HT-29 (cell line): Measurements from ENCODE around the gene RNF213. TPM values are rescaled to one million over a fixed set of nuclear protein-coding genes. Genes with fewer than 3 reads are reported as not detected.

Experiments
- DNase-seq: peaks from one replicate; pipeline ENCODE4 v3.0.0-alpha.2; 2015; ENCODE audit warnings: low spot score
- small RNA-seq: library from RNA; depleted of rRNA; stranded (forward); fragments of <200 nt; gene quantifications from one replicate; pipeline ENCODE3, GENCODE V24; 2014
- total RNA-seq: library from RNA; depleted of rRNA; stranded (reverse); fragments of >200 nt; shearing (Covaris generic); gene quantifications from 2 replicates; pipeline ENCODE4 v1.2.3, GENCODE V29; 2014; rRNA removed

Gene RNF213
- total RNA-seq, 1 experiment from 2014 or later, result 70.5 TPM

DNA sequence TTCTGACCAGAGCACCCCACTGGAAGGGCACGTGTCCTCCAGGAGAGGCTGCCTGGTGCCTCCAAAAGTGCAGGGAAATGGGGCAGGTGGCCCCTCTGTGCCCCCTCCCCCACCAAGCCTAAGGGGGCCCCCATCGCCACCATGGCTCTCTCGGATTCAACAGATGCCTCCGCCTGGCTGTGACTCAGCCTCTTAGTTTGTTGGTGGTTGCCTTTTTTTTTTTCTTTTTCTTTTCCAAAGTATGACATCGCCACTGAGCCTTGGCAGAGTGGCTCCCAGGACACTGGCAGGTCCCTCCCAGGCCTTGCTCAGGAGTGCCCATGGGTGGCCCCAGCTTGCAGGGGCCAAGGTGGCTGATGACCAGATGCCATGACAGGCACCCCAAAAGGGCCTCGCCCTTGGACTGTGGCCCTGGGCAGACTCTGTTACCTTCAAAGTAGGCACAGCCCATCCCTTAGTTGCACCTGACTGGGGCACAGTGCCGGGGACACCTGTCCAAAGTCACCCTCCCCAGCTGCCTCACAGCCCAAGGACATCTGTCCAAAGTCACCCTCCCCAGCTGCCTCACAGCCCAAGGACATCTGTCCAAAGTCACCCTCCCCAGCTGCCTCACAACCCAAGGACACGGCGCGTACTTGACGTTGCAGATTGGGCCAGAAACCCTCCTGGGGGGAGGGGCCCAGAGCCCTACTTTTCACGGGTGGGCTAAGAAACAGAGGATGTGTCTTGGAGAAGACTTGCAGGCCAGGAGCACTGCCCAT lies 186.2 kb downstream of the RNF213 start:
- no peak for DNase-seq

DNA sequence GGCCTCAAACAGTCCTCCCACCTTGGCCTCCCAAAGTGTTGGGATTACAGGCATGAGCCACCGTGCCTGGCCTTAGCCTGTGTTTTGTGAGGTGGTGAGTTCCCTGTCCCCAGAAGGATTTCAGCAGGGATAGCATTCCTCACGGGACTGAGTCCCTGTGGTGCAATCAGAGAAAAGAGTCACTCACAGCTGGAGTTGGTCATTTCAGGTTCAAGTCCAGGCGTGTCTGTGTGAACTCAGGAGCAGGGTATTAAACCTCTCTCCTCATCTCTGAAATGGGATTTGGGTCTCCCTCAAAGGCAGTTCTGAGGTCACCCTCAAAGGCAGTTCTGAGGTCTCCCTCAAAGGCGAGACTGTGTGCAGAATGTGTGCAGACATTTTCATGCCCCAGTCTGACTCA lies 187.1 kb downstream of the RNF213 start:
- no peak for DNase-seq

Small RNA genes within 50 kb of the gene (small RNA-seq; reads per million reads assigned to genes)
- gene MIR4730, result not detected

Other genes with a start within 250 kb of the RNF213 start
- 24.3 and 24.6 TPM in 2 replicates for gene TBC1D16, start 225.0 kb upstream of the RNF213 start, total RNA-seq
- gene CCDC40, start 224.2 kb upstream of the RNF213 start, total RNA-seq, result 5.5 and 7.0 TPM in 2 replicates
- gene GAA, start 159.3 kb upstream of the RNF213 start, total RNA-seq, result 5.8 and 6.4 TPM in 2 replicates
- gene EIF4A3, start 113.7 kb upstream of the RNF213 start, total RNA-seq, result 90.5 and 108 TPM in 2 replicates
- gene CARD14, start 90.8 kb upstream of the RNF213 start, total RNA-seq, result 1.7 and 9.4 TPM in 2 replicates
- gene SGSH, start 40.5 kb upstream of the RNF213 start, total RNA-seq, result 4.1 and 5.9 TPM in 2 replicates
- gene SLC26A11, start 40.4 kb upstream of the RNF213 start, total RNA-seq, result 0.94 and 2.8 TPM in 2 replicates
- 24.5 and 25.8 TPM in 2 replicates for gene ENDOV, start 154.3 kb downstream of the RNF213 start, total RNA-seq
- gene NPTX1, start 215.8 kb downstream of the RNF213 start, total RNA-seq, result not detected in 2 replicates